Sigmoid colon (tissue), 7 donors: ENCODE data around the gene STRN. TPM values are rescaled to one million over a fixed set of nuclear protein-coding genes. Genes with fewer than 3 reads are reported as not detected.

Experiments used
- DNase-seq: peaks from one replicate; pipeline ENCODE4 v3.0.0-alpha.2; 2019
- H3K27ac ChIP-seq, 4 donors: fragments of 200-600 bp; sonication (generic); one replicate each; pipeline ENCODE4 v1.5.1; 2016 to 2019; ENCODE audit warnings: mild to moderate bottlenecking in 1 of 4
- H3K27me3 ChIP-seq, 3 donors: fragments of 200-600 bp; sonication (generic); one replicate each; pipeline ENCODE4 v1.5.1; 2019; ENCODE audit warnings: mild to moderate bottlenecking in 1 of 3
- H3K36me3 ChIP-seq, 4 donors: fragments of 200-600 bp; sonication (generic); one replicate each; pipeline ENCODE4 v1.5.1; 2016 to 2019
- H3K4me1 ChIP-seq, 4 donors: fragments of 200-600 bp; sonication (generic); one replicate each; pipeline ENCODE4 v1.5.1; 2017 to 2019
- H3K4me3 ChIP-seq, 4 donors: fragments of 200-600 bp; sonication (generic); one replicate each; pipeline ENCODE4 v1.5.1; 2017 to 2019; ENCODE audit warnings: mild to moderate bottlenecking in 2 of 4, moderate library complexity in 1 of 4
- H3K9me3 ChIP-seq, 4 donors: fragments of 200-600 bp in 3 of 4; sonication (generic) in 3 of 4; one replicate each; pipeline versions ENCODE4 v1.5.1 to v1.6.1; 2013 to 2019
- CTCF ChIP-seq, 4 experiments: fragments of 450-650 bp in 3 of 4; fragments of 200-600 bp in 1 of 4; IDR thresholded peaks; one replicate each; pipeline ENCODE4 v1.5.1; 2016 to 2019; ENCODE audit warnings: antibody characterized with exemption in 4 of 4, mild to moderate bottlenecking in 3 of 4, moderate library complexity in 2 of 4
- EP300 ChIP-seq, 4 donors: sonication (generic); formaldehyde crosslinking; IDR thresholded peaks; one replicate each; pipeline ENCODE4 v1.6.1; 2017; ENCODE audit warnings: antibody characterized with exemption in 4 of 4
- POLR2A ChIP-seq, 2 donors: fragments of 450-650 bp; IDR thresholded peaks; one replicate each; pipeline ENCODE4 v1.6.1; 2016; ENCODE audit warnings: antibody characterized with exemption in 2 of 2, mild to moderate bottlenecking in 2 of 2, moderate library complexity in 2 of 2
- POLR2AphosphoS5 ChIP-seq, 4 donors: sonication (generic); formaldehyde crosslinking; IDR thresholded peaks; one replicate each; pipeline ENCODE4 v1.6.1; 2017; ENCODE audit warnings: antibody characterized with exemption in 4 of 4
- WGBS, 2 donors: extraction: QIAGEN DNeasy Blood & Tissue Kit; methylation state at CpG; one replicate each; pipeline ENCODE4 v1.1.7; 2013; 5-methylcytosine and 5-hydroxymethylcytosine counted together
- intact Hi-C: fragments of 100-400 bp; cut with DNase I; formaldehyde crosslinking; loops from one replicate; pipeline ENCODE4 v1.15.1; 2023
- polyA plus RNA-seq, 3 donors: library from polyadenylated mRNA; stranded (reverse); fragments of 200-250 nt; gene quantifications; one replicate each; pipeline ENCODE4 v1.2.3, GENCODE V29; 2013
- total RNA-seq, 4 donors: library from RNA; depleted of rRNA; stranded (reverse); fragments of >200 nt; gene quantifications; one replicate each; pipeline ENCODE4 v1.1.0, GENCODE V29; 2016
- donor health status: healthy with polysubstance abuse.
- donor health status: Bipolar disorder and iron deficiency.
- donor health status: healthy.

Gene STRN
- total and polyA plus RNA-seq, 7 donors: 7.8 to 20.9 (median 14.9) TPM

- Histone ChIP-seq H3K36me3 (peaks cover 4 to 67% (median 12%) of the 10 kb centered on the region in 4 donors), H3K27me3 (no peaks in the 10 kb centered on the region), H3K4me3 (no peak overlapping the region), H3K9me3 (no peaks in the 10 kb centered on the region), H3K4me1 (no peaks in the 10 kb centered on the region), H3K27ac (no peak overlapping the region)
- no peak for TF ChIP-seq EP300 (IDR thresholded peaks at IDR 0.05)
- TF ChIP-seq POLR2AphosphoS5 (IDR thresholded peaks at IDR 0.05): no peak
- TF ChIP-seq POLR2A (IDR thresholded peaks at IDR 0.05): no peak
- TF ChIP-seq CTCF (IDR thresholded peaks at IDR 0.05): no peak
- DNase-seq: no peak
- intact Hi-C loops: no loop called here
- 81 to 84% methylated on average over 1 of the region's 1 CpG for WGBS, 2 donors
Measured at GRCh38 chr2:36871068-36871707, 95.1 kb downstream of the STRN start.

GRCh38 chr2:36869606-36870005 lies 96.7 kb downstream of the STRN start:
- Histone ChIP-seq H3K27me3 (no peaks in the 10 kb centered on the region), H3K36me3 (peaks cover 0 to 53% (median 6%) of the 10 kb centered on the region in 4 donors), H3K4me3 (no peak overlapping the region), H3K4me1 (no peaks in the 10 kb centered on the region), H3K9me3 (no peaks in the 10 kb centered on the region), H3K27ac (no peak overlapping the region)
- TF ChIP-seq EP300 (IDR thresholded peaks at IDR 0.05) (no peak), POLR2AphosphoS5 (IDR thresholded peaks at IDR 0.05) (no peak), CTCF (IDR thresholded peaks at IDR 0.05) (no peak), POLR2A (IDR thresholded peaks at IDR 0.05) (no peak)
- WGBS, 2 donors: 66 to 81% methylated on average over 3 of the region's 3 CpGs
- DNase-seq: no peak
- intact Hi-C loops: no loop called here

- WGBS, 2 donors: 99 to 100% methylated on average over 2 of the region's 2 CpGs
- no peaks in the 10 kb centered on the region for H3K27me3 ChIP-seq
- TF ChIP-seq POLR2A (IDR thresholded peaks at IDR 0.05) (no peak), EP300 (IDR thresholded peaks at IDR 0.05) (no peak), CTCF (IDR thresholded peaks at IDR 0.05) (no peak), POLR2AphosphoS5 (IDR thresholded peaks at IDR 0.05) (no peak)
- H3K27ac ChIP-seq: no peak overlapping the region
- H3K9me3 ChIP-seq: no peaks in the 10 kb centered on the region
- no peak overlapping the region for H3K4me3 ChIP-seq
- peaks cover 0 to 39% (median 5%) of the 10 kb centered on the region in 4 donors for H3K36me3 ChIP-seq
- DNase-seq: no peak
- intact Hi-C loops: no loop called here
- H3K4me1 ChIP-seq: no peaks in the 10 kb centered on the region
Measured at GRCh38 chr2:36861896-36862295, 104.4 kb downstream of the STRN start.

GRCh38 chr2:36859366-36859792 lies 107.0 kb downstream of the STRN start:
- no peaks in the 10 kb centered on the region for H3K27me3 ChIP-seq
- no peak for DNase-seq
- H3K4me3 ChIP-seq: no peak overlapping the region
- peaks cover 0 to 55% (median 8%) of the 10 kb centered on the region in 4 donors for H3K36me3 ChIP-seq
- WGBS, 2 donors: 55 to 80% methylated on average over 1 of the region's 1 CpG
- intact Hi-C loops: no loop called here
- TF ChIP-seq POLR2A (IDR thresholded peaks at IDR 0.05): no peak
- TF ChIP-seq EP300 (IDR thresholded peaks at IDR 0.05): no peak
- TF ChIP-seq CTCF (IDR thresholded peaks at IDR 0.05): no peak
- TF ChIP-seq POLR2AphosphoS5 (IDR thresholded peaks at IDR 0.05): no peak
- no peaks in the 10 kb centered on the region for H3K9me3 ChIP-seq
- no peak overlapping the region for H3K27ac ChIP-seq
- no peaks in the 10 kb centered on the region for H3K4me1 ChIP-seq
